Fibroblast of lung (primary cell): ENCODE results near the gene SSBP3. TPM values are rescaled to one million over a fixed set of nuclear protein-coding genes. Genes with fewer than 3 reads are reported as not detected.

Experiments
- DNase-seq, 2 donors: peaks; one replicate each; pipeline versions ENCODE4 v3.0.0 to v3.0.0-alpha.2; 2010; ENCODE audit warnings: low read depth in 2 of 2
- H2AFZ ChIP-seq: 2 replicates; pipeline ENCODE4 v1.5.1; 2012; ENCODE audit warnings: low read length, control low read depth, inconsistent platforms
- H3K27ac ChIP-seq: 2 replicates; pipeline ENCODE4 v1.5.1; 2011; ENCODE audit warnings: low read length, control low read depth; ENCODE audit not compliant: insufficient read depth
- H3K27me3 ChIP-seq: 2 replicates; pipeline ENCODE4 v1.5.1; 2011; ENCODE audit warnings: mild to moderate bottlenecking, low read length; ENCODE audit not compliant: control insufficient read depth, insufficient read depth
- H3K36me3 ChIP-seq: 2 replicates; pipeline ENCODE4 v1.5.1; 2011; ENCODE audit warnings: low read length; ENCODE audit not compliant: control insufficient read depth, insufficient read depth
- H3K4me1 ChIP-seq: 2 replicates; pipeline ENCODE4 v1.5.1; 2011; ENCODE audit warnings: low read length; ENCODE audit not compliant: control insufficient read depth, insufficient read depth; ENCODE audit errors: extremely low read depth
- H3K4me2 ChIP-seq: 2 replicates; pipeline ENCODE4 v1.5.1; 2011; ENCODE audit warnings: low read length, control low read depth; ENCODE audit not compliant: insufficient read depth; ENCODE audit errors: extremely low read depth
- H3K4me3 ChIP-seq, 4 experiments: fragments of 200-600 bp in 1 of 4; sonication (generic) in 1 of 4; replicated peaks in 1 of 4; 2 replicates each; pipeline ENCODE4 v1.5.1; 2011 to 2016; ENCODE audit warnings: low read length in 4 of 4, low read depth in 3 of 4, mild to moderate bottlenecking in 3 of 4, control low read depth in 2 of 4, inconsistent platforms in 1 of 4, mixed read lengths in 1 of 4; ENCODE audit not compliant: insufficient read depth in 1 of 4; ENCODE audit errors: control extremely low read depth in 1 of 4
- H3K79me2 ChIP-seq: 2 replicates; pipeline ENCODE4 v1.5.1; 2012; ENCODE audit warnings: mild to moderate bottlenecking, low read length, inconsistent platforms; ENCODE audit not compliant: control insufficient read depth, insufficient read depth
- H3K9ac ChIP-seq: 2 replicates; pipeline ENCODE4 v1.5.1; 2011; ENCODE audit warnings: mild to moderate bottlenecking, low read length, control low read depth; ENCODE audit not compliant: insufficient read depth
- H3K9me3 ChIP-seq: 2 replicates; pipeline ENCODE4 v1.5.1; 2012; ENCODE audit warnings: low read depth, low read length; ENCODE audit not compliant: control insufficient read depth, insufficient read depth
- H4K20me1 ChIP-seq: 2 replicates; pipeline ENCODE4 v1.5.1; 2011; ENCODE audit warnings: low read length; ENCODE audit not compliant: control insufficient read depth, insufficient read depth; ENCODE audit errors: extremely low read depth
- EZH2 ChIP-seq: IDR thresholded peaks from 2 replicates; pipeline ENCODE4 v1.5.1; 2012; ENCODE audit warnings: low read length, control low read depth, mild to moderate bottlenecking; ENCODE audit errors: missing control alignments
- polyA plus RNA-seq, 2 donors: library from polyadenylated mRNA; depleted of rRNA in 1 of 2; stranded (reverse) in 1 of 2; unstranded in 1 of 2; fragments of >200 nt; gene quantifications; 2 replicates each; pipeline ENCODE4 v1.2.1, GENCODE V29; 2011 to 2012; ENCODE audit warnings: missing spikeins in 1 of 2
- total RNA-seq: library from RNA; depleted of rRNA; stranded (reverse); fragments of >200 nt; gene quantifications from 2 replicates; pipeline ENCODE4 v1.2.1, GENCODE V29; 2014
- TF ChIP-seq, protein P1 (sequence below), 2 donors: IDR thresholded peaks in 1 of 2; conservative IDR thresholded peaks in 1 of 2; 1 replicate in 1 of 2; 2 replicates in 1 of 2; pipeline ENCODE4 v1.5.1; 2011 to 2012; ENCODE audit warnings: low read length in 2 of 2, control low read depth in 1 of 2, inconsistent platforms in 1 of 2, low read depth in 1 of 2, mild to moderate bottlenecking in 1 of 2

Gene SSBP3
- total and polyA plus RNA-seq, 2 donors (not counting 1 experiment from before 2014, with no cell fraction given), result 9.4 to 26.4 TPM

DNA sequence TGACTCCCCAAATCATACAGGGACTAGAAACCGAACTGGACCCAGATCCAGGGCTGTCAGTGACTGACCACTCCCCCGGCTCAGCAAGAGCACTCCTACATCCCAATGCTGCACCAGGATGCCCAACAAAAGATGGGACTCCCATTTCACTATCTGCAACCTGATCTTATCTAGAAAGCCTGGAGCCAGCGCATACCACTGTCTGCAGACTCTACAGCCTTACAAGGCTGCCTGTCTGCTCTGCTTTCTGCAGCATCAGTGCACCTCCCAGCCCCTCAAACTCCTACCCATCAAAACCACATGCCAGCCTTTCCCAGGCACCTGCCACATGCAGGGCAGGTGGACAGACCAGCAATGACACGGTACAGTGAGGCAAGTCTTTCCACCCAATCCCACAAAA lies 52.2 kb downstream of the SSBP3 start:
- TF ChIP-seq, protein P1, sequence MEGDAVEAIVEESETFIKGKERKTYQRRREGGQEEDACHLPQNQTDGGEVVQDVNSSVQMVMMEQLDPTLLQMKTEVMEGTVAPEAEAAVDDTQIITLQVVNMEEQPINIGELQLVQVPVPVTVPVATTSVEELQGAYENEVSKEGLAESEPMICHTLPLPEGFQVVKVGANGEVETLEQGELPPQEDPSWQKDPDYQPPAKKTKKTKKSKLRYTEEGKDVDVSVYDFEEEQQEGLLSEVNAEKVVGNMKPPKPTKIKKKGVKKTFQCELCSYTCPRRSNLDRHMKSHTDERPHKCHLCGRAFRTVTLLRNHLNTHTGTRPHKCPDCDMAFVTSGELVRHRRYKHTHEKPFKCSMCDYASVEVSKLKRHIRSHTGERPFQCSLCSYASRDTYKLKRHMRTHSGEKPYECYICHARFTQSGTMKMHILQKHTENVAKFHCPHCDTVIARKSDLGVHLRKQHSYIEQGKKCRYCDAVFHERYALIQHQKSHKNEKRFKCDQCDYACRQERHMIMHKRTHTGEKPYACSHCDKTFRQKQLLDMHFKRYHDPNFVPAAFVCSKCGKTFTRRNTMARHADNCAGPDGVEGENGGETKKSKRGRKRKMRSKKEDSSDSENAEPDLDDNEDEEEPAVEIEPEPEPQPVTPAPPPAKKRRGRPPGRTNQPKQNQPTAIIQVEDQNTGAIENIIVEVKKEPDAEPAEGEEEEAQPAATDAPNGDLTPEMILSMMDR (conservative IDR thresholded peaks at IDR 0.05 in 1 of 2, IDR thresholded peaks at IDR 0.05 in 1 of 2; ENCODE audit: low read depth in 1 of 2, low read length in 2 of 2), result no peak
- no peak for TF ChIP-seq EZH2
- no peak overlapping the region for H2AFZ ChIP-seq
- H3K9me3 ChIP-seq, result no peaks in the 10 kb centered on the region
- H3K36me3 ChIP-seq, result no peaks in the 10 kb centered on the region
- DNase-seq, result no peak
- no peaks in the 10 kb centered on the region for H3K27me3 ChIP-seq
- peaks cover 3% of the 10 kb centered on the region for H3K4me1 ChIP-seq
- no peak overlapping the region for H3K27ac ChIP-seq
- no peak overlapping the region for H3K4me3 ChIP-seq
- no peaks in the 10 kb centered on the region for H4K20me1 ChIP-seq
- H3K79me2 ChIP-seq, result peaks cover 2% of the 10 kb centered on the region
- H3K4me2 ChIP-seq, result no peak overlapping the region
- H3K9ac ChIP-seq, result no peak overlapping the region

DNA sequence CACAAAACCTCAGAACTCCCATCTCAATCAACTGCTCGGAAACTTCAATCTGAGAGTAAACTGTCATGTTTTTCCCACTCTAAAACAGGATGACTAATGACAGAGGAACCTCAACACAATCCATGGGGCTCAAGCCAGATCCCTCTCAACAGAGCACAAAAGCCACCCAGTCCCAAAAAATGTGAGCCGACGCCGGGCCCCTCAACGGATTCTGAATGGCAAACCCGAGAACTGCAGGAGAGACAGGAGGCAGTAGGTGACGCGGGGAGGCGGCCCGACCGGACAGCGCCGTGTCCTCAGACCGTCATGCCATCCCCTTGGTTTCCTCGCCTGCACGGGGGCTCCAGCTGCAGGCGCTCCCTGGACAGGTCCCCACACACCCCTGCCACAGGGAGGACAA lies 53.4 kb downstream of the SSBP3 start:
- Histone ChIP-seq H3K4me2 (no peak overlapping the region), H3K4me3 (no peak overlapping the region), H3K27ac (no peak overlapping the region), H3K27me3 (no peaks in the 10 kb centered on the region), H3K79me2 (peaks cover 2% of the 10 kb centered on the region), H3K9me3 (no peaks in the 10 kb centered on the region), H3K9ac (no peak overlapping the region), H3K36me3 (no peaks in the 10 kb centered on the region), H3K4me1 (peaks cover 3% of the 10 kb centered on the region), H2AFZ (no peak overlapping the region), H4K20me1 (no peaks in the 10 kb centered on the region)
- no peak for DNase-seq
- TF ChIP-seq, protein P1 (conservative IDR thresholded peaks at IDR 0.05 in 1 of 2, IDR thresholded peaks at IDR 0.05 in 1 of 2; ENCODE audit: low read depth in 1 of 2, low read length in 2 of 2), result no peak
- no peak for TF ChIP-seq EZH2

DNA sequence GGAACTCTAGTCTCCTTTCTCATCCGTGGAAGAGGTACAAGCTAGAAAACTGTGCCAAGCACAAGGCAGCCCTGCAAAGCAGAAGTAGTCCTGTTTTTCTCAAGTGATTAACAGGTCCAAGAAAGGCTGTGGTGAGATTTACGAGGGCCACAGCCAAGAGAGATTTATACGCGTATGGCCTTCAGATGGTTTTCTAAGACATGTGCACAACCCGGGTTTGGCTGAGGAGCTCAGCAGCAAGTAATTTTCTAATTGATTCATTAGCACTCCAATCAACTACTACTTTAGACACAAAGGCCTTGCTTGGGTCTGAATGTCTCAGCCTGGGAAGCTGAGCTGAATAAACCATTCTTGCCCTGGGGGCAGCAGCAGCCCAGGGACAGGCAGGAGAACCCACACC lies 55.8 kb downstream of the SSBP3 start:
- no peaks in the 10 kb centered on the region for H4K20me1 ChIP-seq
- no peaks in the 10 kb centered on the region for H3K36me3 ChIP-seq
- no peak overlapping the region for H3K4me3 ChIP-seq
- DNase-seq, result no peak
- no peak overlapping the region for H3K4me2 ChIP-seq
- no peaks in the 10 kb centered on the region for H3K27me3 ChIP-seq
- H3K9ac ChIP-seq, result no peak overlapping the region
- no peaks in the 10 kb centered on the region for H3K9me3 ChIP-seq
- no peak overlapping the region for H2AFZ ChIP-seq
- peaks cover 2% of the 10 kb centered on the region for H3K79me2 ChIP-seq
- H3K27ac ChIP-seq, result no peak overlapping the region
- TF ChIP-seq, protein P1 (conservative IDR thresholded peaks at IDR 0.05 in 1 of 2, IDR thresholded peaks at IDR 0.05 in 1 of 2; ENCODE audit: low read depth in 1 of 2, low read length in 2 of 2), result no peak
- no peak for TF ChIP-seq EZH2
- H3K4me1 ChIP-seq, result peaks cover 3% of the 10 kb centered on the region
